ENCODE results near the gene IGF2BP1. TPM values are rescaled to one million over a fixed set of nuclear protein-coding genes. Genes with fewer than 3 reads are reported as not detected.
"Not testable (repeated sequence)": the region's sequence is repeated elsewhere in the genome, so short reads cannot be mapped to it uniquely, and the experiment has no call there.

Gene IGF2BP1
- total RNA-seq, 2 experiments from 2014 or later, result 0.04 TPM; not detected in 1

- POLR2A ChIA-PET, result no interaction called here
- Mint-ChIP-seq H3K27ac (no peak overlapping the region), H3K4me3 (no peak overlapping the region), H3K4me1 (no peaks in the 10 kb centered on the region), H3K9me3 (no peaks in the 10 kb centered on the region), H3K27me3 (peaks cover 44% of the 10 kb centered on the region), H3K36me3 (ENCODE audit: low read depth) (no peaks in the 10 kb centered on the region)
- DNase-seq, result no peak
- CTCF ChIA-PET, result interaction anchor here (0.6 to 1.1 kb wide), 3 partner anchors 13 to 415 kb away, joined by 3 to 5 read pairs (median 5); partner anchors contain the start of gene IGF2BP1
These were observed 19.0 kb downstream of the IGF2BP1 start for GRCh38 chr17:49015924-49016774.

DNA sequence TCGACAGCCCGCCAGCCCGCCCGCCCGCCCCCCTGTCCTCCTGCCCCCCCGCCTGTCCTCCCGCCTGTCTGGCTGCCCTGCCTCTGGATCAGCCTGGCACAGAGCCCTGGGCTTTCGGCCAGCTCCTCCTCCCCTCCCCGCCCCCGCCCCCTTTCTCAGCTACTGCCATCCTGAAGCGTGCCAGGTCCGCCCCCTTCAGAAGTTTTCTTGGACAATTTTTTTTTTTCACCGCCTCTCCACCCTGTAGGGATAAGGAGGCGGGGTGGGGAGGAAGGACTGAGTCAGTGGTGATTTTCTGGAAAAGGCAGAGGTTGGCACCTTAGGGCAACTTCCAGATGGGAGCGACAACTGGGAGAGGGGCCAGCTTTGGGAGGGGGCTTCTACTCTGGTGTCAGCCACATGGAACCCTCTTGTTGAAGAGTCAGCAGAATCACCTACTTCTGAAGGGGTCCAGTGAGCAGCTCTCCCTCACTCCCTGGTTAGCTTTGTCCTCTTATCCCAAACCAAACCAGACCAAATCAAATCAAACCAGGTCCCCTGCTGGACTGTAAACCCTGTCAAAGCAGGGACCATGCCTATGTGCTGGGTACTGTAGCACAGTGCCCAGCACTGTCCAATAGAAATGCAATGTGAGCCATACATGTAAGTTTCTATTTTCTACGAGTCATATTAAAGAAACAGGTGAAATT is 19.7 kb downstream of the IGF2BP1 start:
- DNase-seq, result no peak
- no peak overlapping the region for H3K27ac Mint-ChIP-seq
- CTCF ChIA-PET, result interaction anchor here (0.6 to 1.1 kb wide), 3 partner anchors 13 to 416 kb away, joined by 3 to 5 read pairs (median 5); partner anchors contain the start of gene IGF2BP1
- H3K36me3 Mint-ChIP-seq (ENCODE audit: low read depth), result no peaks in the 10 kb centered on the region
- H3K9me3 Mint-ChIP-seq, result no peaks in the 10 kb centered on the region
- H3K4me1 Mint-ChIP-seq, result no peaks in the 10 kb centered on the region
- POLR2A ChIA-PET, result no interaction called here
- H3K4me3 Mint-ChIP-seq, result no peak overlapping the region
- H3K27me3 Mint-ChIP-seq, result peaks cover 37% of the 10 kb centered on the region

- no peak for DNase-seq
- H3K36me3 Mint-ChIP-seq (ENCODE audit: low read depth), result no peaks in the 10 kb centered on the region
- peaks cover 25% of the 10 kb centered on the region for H3K27me3 Mint-ChIP-seq
- POLR2A ChIA-PET, result no interaction called here
- H3K9me3 Mint-ChIP-seq, result no peaks in the 10 kb centered on the region
- no peaks in the 10 kb centered on the region for H3K4me1 Mint-ChIP-seq
- no peak overlapping the region for H3K27ac Mint-ChIP-seq
- no peak overlapping the region for H3K4me3 Mint-ChIP-seq
- CTCF ChIA-PET, result no interaction called here
These were observed 21.0 kb downstream of the IGF2BP1 start for GRCh38 chr17:49018116-49018612.

DNA sequence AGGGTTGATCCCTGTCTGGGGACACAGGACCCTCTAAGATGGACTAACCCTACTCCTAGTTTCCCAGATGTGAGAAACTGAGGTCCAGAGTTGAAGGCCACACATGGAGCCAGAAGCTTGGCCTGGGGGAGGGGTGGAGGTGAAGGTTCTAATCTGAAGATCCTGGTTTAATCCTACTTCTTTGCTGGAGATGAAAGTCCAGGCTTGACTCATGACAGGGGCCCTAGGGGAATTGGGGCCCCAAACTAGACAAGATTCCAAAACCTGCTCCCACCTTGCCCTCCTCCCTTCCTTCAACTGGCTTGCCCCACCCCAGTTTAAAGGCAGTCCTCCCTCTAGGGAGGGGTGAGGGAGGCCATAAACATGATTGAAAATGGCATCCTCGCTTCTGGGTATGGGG is 21.6 kb downstream of the IGF2BP1 start:
- no peak overlapping the region for H3K27ac Mint-ChIP-seq
- CTCF ChIA-PET, result no interaction called here
- H3K36me3 Mint-ChIP-seq (ENCODE audit: low read depth), result no peaks in the 10 kb centered on the region

DNA sequence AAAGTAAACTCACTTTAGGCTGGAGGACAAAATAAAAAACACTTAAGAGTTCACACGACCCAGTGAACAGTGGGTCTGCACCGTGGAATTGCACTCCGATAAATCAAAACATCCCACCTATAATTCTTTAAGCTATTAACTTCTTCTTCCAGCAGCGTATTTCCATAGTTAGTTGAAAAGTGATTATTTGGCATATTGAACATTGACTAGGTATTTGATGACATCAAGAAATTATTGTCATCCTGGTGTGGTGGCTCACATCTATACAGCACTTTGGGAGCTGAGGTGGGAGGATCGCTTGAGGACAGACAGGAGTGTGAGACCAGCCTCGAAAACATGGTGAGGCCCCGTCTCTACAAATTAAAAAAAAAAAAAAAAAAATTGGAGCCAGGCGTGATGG is 23.4 kb downstream of the IGF2BP1 start:
- POLR2A ChIA-PET, result no interaction called here
- Mint-ChIP-seq H3K27me3 (peaks cover 15% of the 10 kb centered on the region), H3K4me3 (no peak overlapping the region), H3K27ac (no peak overlapping the region), H3K4me1 (no peaks in the 10 kb centered on the region), H3K9me3 (no peaks in the 10 kb centered on the region), H3K36me3 (ENCODE audit: low read depth) (no peaks in the 10 kb centered on the region)
- CTCF ChIA-PET, result interaction anchor here (0.6 kb wide), 1 partner anchor 419 kb away, joined by 3 read pairs; no protein-coding TSS in a partner anchor
- no peak for DNase-seq

More for the DNA sequence above, 21.6 kb downstream of the IGF2BP1 start:
- peaks cover 22% of the 10 kb centered on the region for H3K27me3 Mint-ChIP-seq
- no peaks in the 10 kb centered on the region for H3K9me3 Mint-ChIP-seq
- H3K4me3 Mint-ChIP-seq, result no peak overlapping the region
- DNase-seq, result no peak
- H3K4me1 Mint-ChIP-seq, result no peaks in the 10 kb centered on the region
- POLR2A ChIA-PET, result no interaction called here

- H3K27me3 Mint-ChIP-seq, result peaks cover 9% of the 10 kb centered on the region
- no peaks in the 10 kb centered on the region for H3K4me1 Mint-ChIP-seq
- no peak overlapping the region for H3K27ac Mint-ChIP-seq
- ChIA-PET POLR2A (no interaction called here), CTCF (interaction anchor here (0.6 to 0.9 kb wide), 2 partner anchors 343 to 420 kb away, joined by 3 to 4 read pairs; no protein-coding TSS in a partner anchor)
- H3K36me3 Mint-ChIP-seq (ENCODE audit: low read depth), result no peaks in the 10 kb centered on the region
- H3K4me3 Mint-ChIP-seq, result no peak overlapping the region
- no peaks in the 10 kb centered on the region for H3K9me3 Mint-ChIP-seq
- DNase-seq, result no peak
These were observed 24.0 kb downstream of the IGF2BP1 start for GRCh38 chr17:49021095-49021767.

DNA sequence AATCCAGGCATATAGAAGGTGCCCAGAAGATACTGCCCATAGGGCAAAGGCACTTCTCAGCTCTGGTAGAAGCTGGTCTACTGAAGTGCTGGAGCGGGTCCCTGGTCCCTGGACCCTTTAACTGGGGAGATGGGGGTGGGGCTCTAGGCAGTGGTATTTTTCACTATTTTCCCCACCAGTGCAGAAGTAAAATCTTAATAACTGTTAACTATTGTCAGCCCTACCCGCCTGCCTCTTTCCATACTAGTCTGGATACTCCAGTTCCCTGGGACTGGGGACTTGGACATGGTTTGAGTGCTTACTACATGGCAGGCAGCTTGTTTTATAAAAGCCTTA is 24.6 kb downstream of the IGF2BP1 start:
- H3K9me3 Mint-ChIP-seq, result no peaks in the 10 kb centered on the region
- H3K4me1 Mint-ChIP-seq, result no peaks in the 10 kb centered on the region
- no peak for DNase-seq
- peaks cover 5% of the 10 kb centered on the region for H3K27me3 Mint-ChIP-seq
- no peak overlapping the region for H3K27ac Mint-ChIP-seq
- no peaks in the 10 kb centered on the region for H3K36me3 Mint-ChIP-seq (ENCODE audit: low read depth)
- ChIA-PET CTCF (interaction anchor here (0.9 kb wide), 1 partner anchor 343 kb away, joined by 4 read pairs; no protein-coding TSS in a partner anchor), POLR2A (no interaction called here)
- no peak overlapping the region for H3K4me3 Mint-ChIP-seq

GRCh38 chr17:49022391-49022941 is 25.3 kb downstream of the IGF2BP1 start:
- no peak for DNase-seq
- Mint-ChIP-seq H3K27ac (no peak overlapping the region), H3K4me3 (no peak overlapping the region), H3K36me3 (ENCODE audit: low read depth) (no peaks in the 10 kb centered on the region), H3K4me1 (no peaks in the 10 kb centered on the region), H3K9me3 (no peaks in the 10 kb centered on the region), H3K27me3 (peaks cover 5% of the 10 kb centered on the region)
- ChIA-PET POLR2A (no interaction called here), CTCF (no interaction called here)

DNA sequence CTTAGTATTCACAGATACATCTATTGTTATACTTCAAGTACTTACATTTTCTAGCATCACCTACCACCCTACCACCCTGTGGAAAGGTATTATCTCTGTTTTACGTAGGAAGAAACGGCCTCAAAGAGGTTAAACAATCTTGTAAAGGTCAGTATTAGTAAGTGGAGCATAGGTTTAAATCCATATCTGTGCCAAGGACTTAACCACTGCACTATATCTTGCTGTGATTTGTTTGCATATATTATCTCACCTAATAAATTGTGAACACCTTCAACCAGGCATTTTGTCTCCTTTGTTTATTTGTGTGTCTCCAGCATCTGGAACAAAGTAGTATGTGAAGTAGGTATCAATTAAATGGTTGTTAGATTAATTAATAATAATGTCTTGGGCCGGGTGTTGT is 27.3 kb downstream of the IGF2BP1 start:
- POLR2A ChIA-PET, result no interaction called here
- no peak overlapping the region for H3K27ac Mint-ChIP-seq
- CTCF ChIA-PET, result no interaction called here

DNA sequence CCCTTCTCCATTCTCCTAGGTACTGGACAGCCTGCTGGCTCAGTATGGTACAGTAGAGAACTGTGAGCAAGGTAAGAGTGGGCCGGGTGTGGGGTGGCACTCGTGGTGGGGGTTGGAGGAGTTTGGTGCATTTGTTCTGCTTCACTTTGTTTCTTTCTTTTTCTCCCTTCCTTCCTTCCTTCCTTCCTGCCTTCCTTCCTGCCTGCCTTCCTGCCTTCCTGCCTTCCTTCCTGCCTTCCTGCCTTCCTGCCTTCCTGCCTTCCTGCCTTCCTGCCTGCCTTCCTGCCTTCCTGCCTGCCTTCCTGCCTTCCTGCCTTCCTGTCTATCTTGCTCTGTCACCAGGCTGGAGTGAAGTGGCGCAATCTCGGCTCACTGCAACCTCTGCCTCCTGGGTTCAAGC is 29.3 kb downstream of the IGF2BP1 start:
- H3K4me1 Mint-ChIP-seq; H3K27me3 Mint-ChIP-seq; CTCF ChIA-PET; H3K4me3 Mint-ChIP-seq; H3K27ac Mint-ChIP-seq; POLR2A ChIA-PET; H3K36me3 Mint-ChIP-seq (ENCODE audit: low read depth); H3K9me3 Mint-ChIP-seq; DNase-seq: not testable (repeated sequence)

More for the DNA sequence above, 27.3 kb downstream of the IGF2BP1 start:
- no peaks in the 10 kb centered on the region for H3K9me3 Mint-ChIP-seq
- H3K36me3 Mint-ChIP-seq (ENCODE audit: low read depth), result no peaks in the 10 kb centered on the region
- DNase-seq, result no peak
- H3K4me3 Mint-ChIP-seq, result no peak overlapping the region
- H3K27me3 Mint-ChIP-seq, result peaks cover 1% of the 10 kb centered on the region
- H3K4me1 Mint-ChIP-seq, result no peaks in the 10 kb centered on the region

- no peaks in the 10 kb centered on the region for H3K36me3 Mint-ChIP-seq (ENCODE audit: low read depth)
- no peak overlapping the region for H3K4me3 Mint-ChIP-seq
- peaks cover 4% of the 10 kb centered on the region for H3K4me1 Mint-ChIP-seq
- H3K27me3 Mint-ChIP-seq, result peaks cover 1% of the 10 kb centered on the region
- CTCF ChIA-PET, result interaction anchor here (1.5 kb wide), 1 partner anchor 164 kb away, joined by 3 read pairs; no protein-coding TSS in a partner anchor
- DNase-seq, result no peak
- no peaks in the 10 kb centered on the region for H3K9me3 Mint-ChIP-seq
- POLR2A ChIA-PET, result no interaction called here
- H3K27ac Mint-ChIP-seq, result no peak overlapping the region
These were observed 31.1 kb downstream of the IGF2BP1 start for GRCh38 chr17:49028271-49028670.

DNA sequence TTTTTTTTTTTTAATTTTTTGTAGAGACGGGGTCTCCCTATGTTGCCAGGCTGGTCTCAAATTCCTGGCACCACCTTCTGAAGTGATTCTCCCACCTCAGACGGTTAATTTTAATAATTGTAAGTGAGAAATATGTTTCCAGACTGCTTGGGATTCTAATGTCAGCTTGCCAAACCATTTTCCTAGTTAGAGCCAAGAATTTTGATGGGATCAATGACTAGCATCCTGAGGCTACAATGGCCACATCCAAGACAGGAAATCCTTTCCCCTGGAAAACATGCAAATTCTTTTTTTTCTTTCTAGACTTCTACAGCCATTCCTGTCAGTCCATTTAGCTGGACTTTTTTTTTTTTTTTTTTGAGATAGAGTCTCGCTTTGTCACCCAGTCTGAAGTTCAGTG is 32.6 kb downstream of the IGF2BP1 start:
- ChIA-PET CTCF (interaction anchor here (0.7 to 1.3 kb wide), 2 partner anchors 13 to 17 kb away, joined by 3 to 5 read pairs; no protein-coding TSS in a partner anchor), POLR2A (no interaction called here)
- Mint-ChIP-seq H3K9me3 (no peaks in the 10 kb centered on the region), H3K36me3 (ENCODE audit: low read depth) (no peaks in the 10 kb centered on the region), H3K27ac (no peak overlapping the region), H3K27me3 (no peaks in the 10 kb centered on the region), H3K4me1 (peaks cover 4% of the 10 kb centered on the region), H3K4me3 (no peak overlapping the region)
- DNase-seq, result no peak

Measured in activated CD4-positive, alpha-beta T cell treated with anti-CD3 and anti-CD28 coated beads, Interleukin-2, amount 10 ng/mL, durations not matched to agents 7 days and 5 days (primary cell).